Upper lobe of right lung (tissue), 1 donor: ENCODE measurements around the gene UROS. TPM values are rescaled to one million over a fixed set of nuclear protein-coding genes. Genes with fewer than 3 reads are reported as not detected.

Experiments
- ATAC-seq: fragments of 200-7000 bp; cut with Tn5 transposase; one replicate; pipeline ENCODE4 v1.9.1; 2020; ENCODE audit warnings: mild to moderate bottlenecking, moderate library complexity
- DNase-seq: peaks from one replicate; pipeline ENCODE4 v3.0.0-alpha.2; 2020
- H3K27ac ChIP-seq: fragments of 200-600 bp; one replicate; pipeline ENCODE4 v1.8.0; 2022
- H3K27me3 ChIP-seq: fragments of 200-600 bp; one replicate; pipeline ENCODE4 v1.8.0; 2022; ENCODE audit warnings: mild to moderate bottlenecking
- H3K36me3 ChIP-seq: fragments of 200-600 bp; one replicate; pipeline ENCODE4 v1.8.0; 2022
- H3K4me1 ChIP-seq: fragments of 200-600 bp; one replicate; pipeline ENCODE4 v1.8.0; 2022
- H3K4me3 ChIP-seq: fragments of 200-600 bp; one replicate; pipeline ENCODE4 v1.8.0; 2022; ENCODE audit warnings: mild to moderate bottlenecking
- H3K9me3 ChIP-seq: fragments of 200-600 bp; one replicate; pipeline ENCODE4 v1.8.0; 2022
- intact Hi-C: fragments of 100-400 bp; cut with DNase I; formaldehyde crosslinking; loops from one replicate; pipeline ENCODE4 v1.11.0; 2022
- total RNA-seq: library from RNA; stranded (reverse); fragmentation: NEBNext Ultra II Directional; extraction: Animal tissue kit (Norgen Biotek cat#: 25700); gene quantifications from one replicate; pipeline ENCODE4 v1.2.1, GENCODE V29; 2021
- TF ChIP-seq, protein P1 (sequence below): fragments of 200-600 bp; IDR thresholded peaks from one replicate; pipeline ENCODE4 v1.8.0; 2022; ENCODE audit warnings: antibody characterized with exemption
- donor health status: DM: no; HTN: yes; CAD: no; lungs with severe emphysema.

UROS gene
- total RNA-seq, 1 donor from 2014 or later = 34.2 TPM

DNA sequence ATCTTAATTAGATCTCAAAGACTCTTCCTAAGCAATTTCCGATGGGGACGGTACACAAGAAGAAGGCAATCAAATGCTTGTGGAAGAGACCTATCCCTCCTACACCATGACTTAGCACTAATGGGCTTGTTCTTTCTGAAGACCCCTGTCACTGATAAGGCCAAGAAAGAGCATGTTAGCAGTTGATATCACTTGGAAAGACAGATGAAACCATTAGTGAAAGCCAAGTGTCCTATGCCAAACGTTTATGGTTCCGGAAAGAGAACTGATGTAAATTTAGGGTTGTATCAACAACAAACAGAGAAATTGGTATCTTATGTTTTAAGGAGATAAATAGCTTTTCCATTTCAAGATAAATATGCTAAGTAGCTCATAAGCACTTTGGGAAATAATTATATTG lies 6.5 kb downstream of the UROS start:
- no peak overlapping the region for H3K27ac ChIP-seq
- H3K27me3 ChIP-seq = no peaks in the 10 kb centered on the region
- intact Hi-C loops = no loop called here
- DNase-seq = no peak
- H3K9me3 ChIP-seq = no peaks in the 10 kb centered on the region
- no peak for ATAC-seq
- H3K4me1 ChIP-seq = no peaks in the 10 kb centered on the region
- H3K36me3 ChIP-seq = peaks cover 31% of the 10 kb centered on the region
- TF ChIP-seq, protein P1, sequence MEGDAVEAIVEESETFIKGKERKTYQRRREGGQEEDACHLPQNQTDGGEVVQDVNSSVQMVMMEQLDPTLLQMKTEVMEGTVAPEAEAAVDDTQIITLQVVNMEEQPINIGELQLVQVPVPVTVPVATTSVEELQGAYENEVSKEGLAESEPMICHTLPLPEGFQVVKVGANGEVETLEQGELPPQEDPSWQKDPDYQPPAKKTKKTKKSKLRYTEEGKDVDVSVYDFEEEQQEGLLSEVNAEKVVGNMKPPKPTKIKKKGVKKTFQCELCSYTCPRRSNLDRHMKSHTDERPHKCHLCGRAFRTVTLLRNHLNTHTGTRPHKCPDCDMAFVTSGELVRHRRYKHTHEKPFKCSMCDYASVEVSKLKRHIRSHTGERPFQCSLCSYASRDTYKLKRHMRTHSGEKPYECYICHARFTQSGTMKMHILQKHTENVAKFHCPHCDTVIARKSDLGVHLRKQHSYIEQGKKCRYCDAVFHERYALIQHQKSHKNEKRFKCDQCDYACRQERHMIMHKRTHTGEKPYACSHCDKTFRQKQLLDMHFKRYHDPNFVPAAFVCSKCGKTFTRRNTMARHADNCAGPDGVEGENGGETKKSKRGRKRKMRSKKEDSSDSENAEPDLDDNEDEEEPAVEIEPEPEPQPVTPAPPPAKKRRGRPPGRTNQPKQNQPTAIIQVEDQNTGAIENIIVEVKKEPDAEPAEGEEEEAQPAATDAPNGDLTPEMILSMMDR = no peak
- H3K4me3 ChIP-seq = no peak overlapping the region

DNA sequence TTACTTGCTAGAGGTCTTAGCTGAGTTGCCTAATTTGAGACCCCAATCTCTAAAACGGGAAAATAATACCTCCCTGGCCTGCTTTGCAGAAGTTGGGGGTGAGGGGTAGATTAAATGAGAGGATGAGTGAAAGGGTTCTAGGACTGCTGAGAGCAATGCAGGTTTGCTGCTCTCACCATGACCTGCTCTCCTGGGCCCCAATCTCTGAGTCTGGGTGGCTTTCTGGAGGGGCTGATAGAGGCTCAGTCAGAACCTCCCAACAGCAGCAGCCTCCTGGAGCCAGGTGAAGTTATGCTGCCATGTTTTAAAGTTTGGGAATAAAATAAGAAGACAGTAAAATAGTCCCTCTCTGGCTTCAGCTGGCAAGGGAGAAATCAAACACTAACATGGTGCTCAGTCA lies 7.3 kb downstream of the UROS start:
- Histone ChIP-seq H3K9me3 (no peaks in the 10 kb centered on the region), H3K4me3 (no peak overlapping the region), H3K4me1 (no peaks in the 10 kb centered on the region), H3K27me3 (no peaks in the 10 kb centered on the region), H3K36me3 (peaks cover 35% of the 10 kb centered on the region), H3K27ac (no peak overlapping the region)
- TF ChIP-seq, protein P1 = no peak
- DNase-seq (no peak), ATAC-seq (no peak)
- intact Hi-C loops = no loop called here

DNA sequence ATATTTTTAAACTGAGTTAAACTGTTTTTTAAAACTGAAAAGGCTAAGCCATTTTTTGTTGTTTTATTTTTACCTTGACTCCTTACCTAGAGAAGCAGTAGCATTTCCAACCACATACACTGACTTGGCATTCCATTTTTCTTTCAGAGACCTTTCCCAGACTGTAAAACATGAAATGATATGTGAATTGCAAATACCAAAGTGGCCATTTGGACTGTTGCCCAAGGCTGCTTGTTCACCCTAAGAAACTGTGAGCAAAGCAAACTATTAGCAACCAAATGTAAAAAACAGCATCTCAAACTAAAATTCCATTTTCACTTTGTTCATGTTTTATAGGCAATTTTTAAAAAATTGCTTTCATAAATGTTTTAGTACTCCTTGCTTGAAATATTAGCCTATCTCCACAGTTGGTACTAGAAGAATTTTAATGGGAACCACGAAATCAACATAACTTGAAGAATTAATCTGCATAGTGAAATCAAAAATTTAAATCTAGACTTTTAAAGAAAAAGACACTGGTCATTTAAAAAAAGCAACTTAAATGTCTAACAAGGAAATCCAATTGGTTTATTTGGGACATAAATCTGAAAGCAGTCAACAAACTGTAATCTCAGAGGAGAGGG lies 10.8 kb downstream of the UROS start:
- ATAC-seq = no peak
- H3K4me3 ChIP-seq = no peak overlapping the region
- no peaks in the 10 kb centered on the region for H3K27me3 ChIP-seq
- no peak for DNase-seq
- H3K27ac ChIP-seq = no peak overlapping the region
- H3K4me1 ChIP-seq = no peaks in the 10 kb centered on the region
- intact Hi-C loops = no loop called here
- TF ChIP-seq, protein P1 = no peak
- H3K36me3 ChIP-seq = peaks cover 65% of the 10 kb centered on the region
- no peaks in the 10 kb centered on the region for H3K9me3 ChIP-seq

DNA sequence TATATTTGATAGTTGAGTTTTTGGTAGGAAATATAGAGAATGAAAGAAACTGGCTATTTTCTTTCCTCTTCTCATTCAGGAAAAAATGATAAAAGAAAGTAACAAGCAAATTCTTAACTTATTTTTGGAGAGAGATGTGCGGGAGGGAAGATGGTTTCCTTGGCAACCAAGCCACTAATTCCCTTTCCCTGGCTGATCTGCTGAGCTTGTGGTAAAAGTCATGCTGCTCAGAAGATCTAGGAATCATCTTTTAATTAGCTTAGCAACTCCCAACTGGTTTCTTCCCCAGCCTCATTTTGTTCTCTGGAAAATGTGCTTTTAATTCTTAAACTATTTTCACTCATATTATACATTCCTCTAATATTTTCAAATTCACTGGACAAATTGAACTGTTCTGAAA lies 11.8 kb downstream of the UROS start:
- H3K4me1 ChIP-seq = no peaks in the 10 kb centered on the region
- no peaks in the 10 kb centered on the region for H3K27me3 ChIP-seq
- TF ChIP-seq, protein P1 = no peak
- H3K27ac ChIP-seq = no peak overlapping the region
- DNase-seq (no peak), ATAC-seq (no peak)
- no peaks in the 10 kb centered on the region for H3K9me3 ChIP-seq
- H3K36me3 ChIP-seq = peaks cover 75% of the 10 kb centered on the region
- intact Hi-C loops = no loop called here
- H3K4me3 ChIP-seq = no peak overlapping the region

DNA sequence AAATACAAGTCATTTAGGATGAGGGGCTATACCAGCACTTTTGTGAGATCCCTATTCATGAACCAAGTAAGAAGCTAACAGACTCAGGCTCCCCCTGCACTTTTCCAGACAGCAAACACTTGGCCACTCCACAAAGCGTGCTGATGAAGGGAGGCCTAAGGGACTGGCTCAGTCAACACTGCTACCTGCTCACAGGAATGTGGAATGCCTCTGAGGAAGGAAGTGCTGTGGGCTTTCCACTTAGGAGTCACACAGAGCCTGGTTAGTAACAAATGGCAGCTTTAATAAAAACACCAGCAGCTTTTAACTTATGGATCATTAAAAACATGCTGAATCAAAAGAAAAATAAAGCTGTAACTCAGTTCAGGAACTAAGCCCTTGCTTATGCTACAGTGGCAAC lies 15.0 kb downstream of the UROS start:
- no peak overlapping the region for H3K4me3 ChIP-seq
- no peaks in the 10 kb centered on the region for H3K9me3 ChIP-seq
- ATAC-seq (peak; percentile 70), DNase-seq (no peak)
- TF ChIP-seq, protein P1 = no peak
- peaks cover 60% of the 10 kb centered on the region for H3K36me3 ChIP-seq
- H3K4me1 ChIP-seq = no peaks in the 10 kb centered on the region
- H3K27me3 ChIP-seq = no peaks in the 10 kb centered on the region
- intact Hi-C loops = no loop called here
- no peak overlapping the region for H3K27ac ChIP-seq

DNA sequence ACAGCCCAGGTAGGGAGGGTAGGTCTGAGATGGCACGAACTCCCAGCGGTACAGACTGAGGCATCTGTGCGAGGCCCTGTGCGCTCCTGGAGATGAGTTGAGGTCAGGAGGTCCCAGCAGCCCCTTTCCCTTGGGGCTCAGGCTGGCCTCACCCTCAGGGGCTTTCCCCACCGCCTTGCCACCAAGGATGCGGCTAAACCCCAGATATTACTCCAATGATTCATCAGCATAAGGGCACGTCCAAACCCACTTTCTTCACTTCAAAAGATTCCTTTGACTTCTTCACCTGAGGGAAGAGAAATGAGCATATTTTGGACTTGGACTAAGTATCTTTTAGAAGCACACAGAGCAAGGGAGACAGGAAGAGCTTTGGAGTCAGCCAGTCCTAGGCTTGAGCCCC lies 20.3 kb downstream of the UROS start:
- ATAC-seq = no peak

More for the DNA sequence above, 20.3 kb downstream of the UROS start:
- intact Hi-C loops = no loop called here
- no peaks in the 10 kb centered on the region for H3K9me3 ChIP-seq
- no peak for DNase-seq
- H3K27me3 ChIP-seq = no peaks in the 10 kb centered on the region
- no peak overlapping the region for H3K27ac ChIP-seq
- H3K4me3 ChIP-seq = no peak overlapping the region
- H3K4me1 ChIP-seq = no peaks in the 10 kb centered on the region
- peaks cover 53% of the 10 kb centered on the region for H3K36me3 ChIP-seq
- TF ChIP-seq, protein P1 = no peak
